ENCODE results near the gene PCYT2. TPM values are rescaled to one million over a fixed set of nuclear protein-coding genes. Genes with fewer than 3 reads are reported as not detected.
"Not testable (repeated sequence)": the region's sequence is repeated elsewhere in the genome, so short reads cannot be mapped to it uniquely, and the experiment has no call there.

PCYT2 gene
- total and polyA plus RNA-seq, 2 experiments from 2014 or later: 83.8 to 138 TPM

- no peaks in the 10 kb centered on the region for H3K9me3 ChIP-seq (ENCODE audit: low read depth)
- no peak for DNase-seq (ENCODE audit: low read depth in 1 of 2, low spot score in 1 of 2)
- H3K27me3 ChIP-seq: peaks cover 14% of the 10 kb centered on the region
- no peaks in the 10 kb centered on the region for H3K4me1 ChIP-seq (ENCODE audit: low read depth)
- H3K36me3 ChIP-seq: no peaks in the 10 kb centered on the region
- no peak overlapping the region for H3K27ac ChIP-seq
- H3K4me3 ChIP-seq: no peak overlapping the region
- TF ChIP-seq CTCF (IDR thresholded peaks at IDR 0.05; ENCODE audit: low read depth, low read length): no peak
Observed at GRCh38 chr17:81954131-81955057, 43.2 kb upstream of the PCYT2 start.

GRCh38 chr17:81953443-81953842, 42.2 kb upstream of the PCYT2 start:
- H3K4me3 ChIP-seq; H3K4me1 ChIP-seq (ENCODE audit: low read depth); H3K36me3 ChIP-seq; DNase-seq (ENCODE audit: low read depth in 1 of 2, low spot score in 1 of 2); H3K9me3 ChIP-seq (ENCODE audit: low read depth); H3K27ac ChIP-seq; H3K27me3 ChIP-seq: not testable (repeated sequence)

- Histone ChIP-seq H3K36me3 (no peaks in the 10 kb centered on the region), H3K4me3 (no peak overlapping the region), H3K27me3 (no peaks in the 10 kb centered on the region), H3K9me3 (ENCODE audit: low read depth) (no peaks in the 10 kb centered on the region), H3K4me1 (ENCODE audit: low read depth) (no peaks in the 10 kb centered on the region), H3K27ac (no peak overlapping the region)
- TF ChIP-seq CTCF (IDR thresholded peaks at IDR 0.05; ENCODE audit: low read depth, low read length): no peak
- DNase-seq (ENCODE audit: low read depth in 1 of 2, low spot score in 1 of 2): no peak
Observed at GRCh38 chr17:81952792-81953228, 41.6 kb upstream of the PCYT2 start.

- TF ChIP-seq CTCF (IDR thresholded peaks at IDR 0.05; ENCODE audit: low read depth, low read length): no peak
- DNase-seq (ENCODE audit: low read depth in 1 of 2, low spot score in 1 of 2): no peak
- H3K4me3 ChIP-seq: no peak overlapping the region
Observed at GRCh38 chr17:81951785-81952684, 40.8 kb upstream of the PCYT2 start.

GRCh38 chr17:81950501-81950900, 39.3 kb upstream of the PCYT2 start:
- H3K36me3 ChIP-seq: no peaks in the 10 kb centered on the region
- no peaks in the 10 kb centered on the region for H3K27me3 ChIP-seq
- no peak overlapping the region for H3K4me3 ChIP-seq
- no peak for TF ChIP-seq CTCF (IDR thresholded peaks at IDR 0.05; ENCODE audit: low read depth, low read length)
- H3K27ac ChIP-seq: no peak overlapping the region
- DNase-seq (ENCODE audit: low read depth in 1 of 2, low spot score in 1 of 2): no peak
- H3K9me3 ChIP-seq (ENCODE audit: low read depth): no peaks in the 10 kb centered on the region
- H3K4me1 ChIP-seq (ENCODE audit: low read depth): peaks cover 4% of the 10 kb centered on the region

More at GRCh38 chr17:81951785-81952684, 40.8 kb upstream of the PCYT2 start:
- no peak overlapping the region for H3K27ac ChIP-seq
- no peaks in the 10 kb centered on the region for H3K9me3 ChIP-seq (ENCODE audit: low read depth)
- peaks cover 2% of the 10 kb centered on the region for H3K4me1 ChIP-seq (ENCODE audit: low read depth)
- no peaks in the 10 kb centered on the region for H3K36me3 ChIP-seq
- no peaks in the 10 kb centered on the region for H3K27me3 ChIP-seq

Data from cardiac muscle cell (in vitro differentiated cells and primary cell).